ENCODE results near the gene NEURL1B. TPM values are rescaled to one million over a fixed set of nuclear protein-coding genes. Genes with fewer than 3 reads are reported as not detected.

NEURL1B gene
- total and polyA plus RNA-seq, 10 of the 15 experiments (the other 5 are each of a cell fraction or from before 2014, with no cell fraction given), result 0.04 to 0.28 (median 0.05) TPM; not detected in 4

DNA sequence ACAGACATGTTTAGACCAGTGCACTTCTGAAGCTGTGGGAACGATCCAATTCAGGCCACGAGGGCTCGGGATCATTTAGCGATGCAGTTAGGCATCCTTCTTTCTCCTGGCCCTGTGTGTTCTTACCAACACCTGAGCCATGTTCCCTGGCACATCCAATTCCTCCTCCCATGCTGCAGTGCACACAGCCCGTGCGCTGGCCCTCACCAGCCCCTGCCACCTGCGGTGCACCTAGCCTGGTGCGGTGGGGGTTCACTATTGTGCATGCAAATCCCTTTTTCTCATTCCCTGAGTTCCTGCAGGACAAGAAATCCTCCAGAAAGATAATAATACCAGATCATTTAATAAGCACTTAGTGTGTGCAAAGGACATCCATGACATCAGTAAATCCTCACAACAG lies 53.5 kb downstream of the NEURL1B start:
- no peak overlapping the region for H3K27ac ChIP-seq (ENCODE audit: control insufficient read depth, insufficient read depth)
- H3K4me2 ChIP-seq (ENCODE audit: control insufficient read depth, insufficient read depth), result no peak overlapping the region
- RAD21 ChIA-PET (ENCODE audit: unreplicated experiment), result no interaction called here
- H3K27me3 ChIP-seq (replicated peaks in 1 of 2; ENCODE audit: control insufficient read depth in 2 of 2, insufficient read depth in 2 of 2, low read length in 1 of 2), result no peaks in the 10 kb centered on the region
- BruUV-seq (replicated peaks), result no TSS peak
- ATAC-seq, result no peak
- in situ Hi-C loops (cut with MboI) (no loop called here), intact Hi-C loops (cut with micrococcal nuclease; ENCODE audit: unreplicated experiment) (loop anchor here (10.0 kb wide), 1 partner anchor 590 kb away; no protein-coding TSS in a partner anchor)
- no peak overlapping the region for H2AFZ ChIP-seq (ENCODE audit: control insufficient read depth, low read depth, low read length)
- no peak overlapping the region for H3K9ac ChIP-seq (ENCODE audit: control insufficient read depth, insufficient read depth, low read length)
- no peaks in the 10 kb centered on the region for H3K9me3 ChIP-seq (replicated peaks; ENCODE audit: control insufficient read depth, insufficient read depth, low read length)
- 70% methylated on average over 8 of the region's 8 CpGs for WGBS (ENCODE audit: insufficient coverage, insufficient replicate concordance, low lambda C conversion rate, missing lambda C conversion rate)
- no peaks in the 10 kb centered on the region for H4K20me1 ChIP-seq (ENCODE audit: control insufficient read depth, insufficient read depth)
- CTCF ChIA-PET, result interaction anchor here (0.6 to 2.8 kb wide), 5 partner anchors 20 to 245 kb away, joined by 4 to 8 read pairs (median 5); no protein-coding TSS in a partner anchor
- H3K4me3 ChIP-seq, result no peak overlapping the region
- peaks cover 15% of the 10 kb centered on the region for H3K4me1 ChIP-seq (ENCODE audit: control insufficient read depth, insufficient read depth, low read length)
- no peak for DNase-seq (ENCODE audit: low read depth, low spot score)
- TF ChIP-seq ZNF274 (IDR thresholded peaks at IDR 0.05; ENCODE audit: insufficient read depth, insufficient read length) (no peak), EGR1 (IDR thresholded peaks at IDR 0.05; ENCODE audit: borderline replicate concordance in 1 of 2, low read depth in 2 of 2, low read length in 2 of 2) (no peak), TCF12 (IDR thresholded peaks at IDR 0.05; ENCODE audit: low read depth, low read length) (no peak), TARDBP (IDR thresholded peaks at IDR 0.05; ENCODE audit: borderline replicate concordance) (no peak), PML (IDR thresholded peaks at IDR 0.05; ENCODE audit: low read length) (no peak), MYC (IDR thresholded peaks at IDR 0.05; ENCODE audit: insufficient read depth, insufficient read length, insufficient replicate concordance, low read length, severe bottlenecking) (no peak), DPF2 (IDR thresholded peaks at IDR 0.05) (no peak), HDGF (IDR thresholded peaks at IDR 0.05) (no peak), CHD4 (IDR thresholded peaks at IDR 0.05) (no peak), ZNF592 (IDR thresholded peaks at IDR 0.05) (no peak), ZSCAN29 (IDR thresholded peaks at IDR 0.05) (no peak), RELA (IDR thresholded peaks at IDR 0.05; ENCODE audit: borderline replicate concordance, partially characterized antibody) (no peak), TAF1 (IDR thresholded peaks at IDR 0.05; ENCODE audit: borderline replicate concordance, low read depth, low read length) (no peak), IKZF1 (conservative IDR thresholded peaks at IDR 0.05) (no peak), POLR2AphosphoS5 (IDR thresholded peaks at IDR 0.05; ENCODE audit: low read length) (no peak), PAX8 (IDR thresholded peaks at IDR 0.05) (no peak)
- TF ChIP-seq, protein P1, sequence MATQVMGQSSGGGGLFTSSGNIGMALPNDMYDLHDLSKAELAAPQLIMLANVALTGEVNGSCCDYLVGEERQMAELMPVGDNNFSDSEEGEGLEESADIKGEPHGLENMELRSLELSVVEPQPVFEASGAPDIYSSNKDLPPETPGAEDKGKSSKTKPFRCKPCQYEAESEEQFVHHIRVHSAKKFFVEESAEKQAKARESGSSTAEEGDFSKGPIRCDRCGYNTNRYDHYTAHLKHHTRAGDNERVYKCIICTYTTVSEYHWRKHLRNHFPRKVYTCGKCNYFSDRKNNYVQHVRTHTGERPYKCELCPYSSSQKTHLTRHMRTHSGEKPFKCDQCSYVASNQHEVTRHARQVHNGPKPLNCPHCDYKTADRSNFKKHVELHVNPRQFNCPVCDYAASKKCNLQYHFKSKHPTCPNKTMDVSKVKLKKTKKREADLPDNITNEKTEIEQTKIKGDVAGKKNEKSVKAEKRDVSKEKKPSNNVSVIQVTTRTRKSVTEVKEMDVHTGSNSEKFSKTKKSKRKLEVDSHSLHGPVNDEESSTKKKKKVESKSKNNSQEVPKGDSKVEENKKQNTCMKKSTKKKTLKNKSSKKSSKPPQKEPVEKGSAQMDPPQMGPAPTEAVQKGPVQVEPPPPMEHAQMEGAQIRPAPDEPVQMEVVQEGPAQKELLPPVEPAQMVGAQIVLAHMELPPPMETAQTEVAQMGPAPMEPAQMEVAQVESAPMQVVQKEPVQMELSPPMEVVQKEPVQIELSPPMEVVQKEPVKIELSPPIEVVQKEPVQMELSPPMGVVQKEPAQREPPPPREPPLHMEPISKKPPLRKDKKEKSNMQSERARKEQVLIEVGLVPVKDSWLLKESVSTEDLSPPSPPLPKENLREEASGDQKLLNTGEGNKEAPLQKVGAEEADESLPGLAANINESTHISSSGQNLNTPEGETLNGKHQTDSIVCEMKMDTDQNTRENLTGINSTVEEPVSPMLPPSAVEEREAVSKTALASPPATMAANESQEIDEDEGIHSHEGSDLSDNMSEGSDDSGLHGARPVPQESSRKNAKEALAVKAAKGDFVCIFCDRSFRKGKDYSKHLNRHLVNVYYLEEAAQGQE (IDR thresholded peaks at IDR 0.05; ENCODE audit: low read depth, low read length), result no peak
- no peak for FAIRE-seq
- SMC1A ChIA-PET (ENCODE audit: uncharacterized antibody, unreplicated experiment), result interaction anchor here (1.8 kb wide), 1 partner anchor 231 kb away, joined by 5 read pairs; no protein-coding TSS in a partner anchor
- no peaks in the 10 kb centered on the region for H3K36me3 ChIP-seq (ENCODE audit: control insufficient read depth in 2 of 2, insufficient read depth in 2 of 2, low read length in 1 of 2)
- POLR2A ChIA-PET, result no interaction called here
- no peaks in the 10 kb centered on the region for H3K79me2 ChIP-seq (ENCODE audit: control insufficient read depth, insufficient read depth, low read length)
